ENCODE measurements around the gene TBCD.

DNA sequence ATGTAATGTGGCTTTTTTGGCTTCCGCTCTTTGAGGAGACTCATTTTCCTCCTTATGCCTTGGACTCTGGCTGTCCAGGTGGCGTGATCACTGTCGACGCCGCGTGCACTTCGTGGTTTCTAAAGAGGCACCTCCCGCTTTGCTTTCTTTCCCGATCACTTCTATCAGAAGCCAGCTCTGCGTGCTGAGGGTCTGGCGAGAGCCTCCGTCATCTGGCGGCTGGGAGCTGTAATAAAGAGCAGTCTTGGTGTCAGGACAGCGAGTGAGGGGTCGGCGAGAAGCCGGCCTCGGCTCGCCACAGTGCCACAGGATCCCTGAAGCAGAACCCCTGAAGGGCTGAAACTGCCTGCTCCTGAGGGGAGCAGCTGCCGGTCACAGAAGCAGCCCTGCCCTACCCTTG lies 80.5 kb downstream of the TBCD start:
- TF ChIP-seq, protein P1, sequence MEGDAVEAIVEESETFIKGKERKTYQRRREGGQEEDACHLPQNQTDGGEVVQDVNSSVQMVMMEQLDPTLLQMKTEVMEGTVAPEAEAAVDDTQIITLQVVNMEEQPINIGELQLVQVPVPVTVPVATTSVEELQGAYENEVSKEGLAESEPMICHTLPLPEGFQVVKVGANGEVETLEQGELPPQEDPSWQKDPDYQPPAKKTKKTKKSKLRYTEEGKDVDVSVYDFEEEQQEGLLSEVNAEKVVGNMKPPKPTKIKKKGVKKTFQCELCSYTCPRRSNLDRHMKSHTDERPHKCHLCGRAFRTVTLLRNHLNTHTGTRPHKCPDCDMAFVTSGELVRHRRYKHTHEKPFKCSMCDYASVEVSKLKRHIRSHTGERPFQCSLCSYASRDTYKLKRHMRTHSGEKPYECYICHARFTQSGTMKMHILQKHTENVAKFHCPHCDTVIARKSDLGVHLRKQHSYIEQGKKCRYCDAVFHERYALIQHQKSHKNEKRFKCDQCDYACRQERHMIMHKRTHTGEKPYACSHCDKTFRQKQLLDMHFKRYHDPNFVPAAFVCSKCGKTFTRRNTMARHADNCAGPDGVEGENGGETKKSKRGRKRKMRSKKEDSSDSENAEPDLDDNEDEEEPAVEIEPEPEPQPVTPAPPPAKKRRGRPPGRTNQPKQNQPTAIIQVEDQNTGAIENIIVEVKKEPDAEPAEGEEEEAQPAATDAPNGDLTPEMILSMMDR (IDR thresholded peaks at IDR 0.05) = no peak
- TF ChIP-seq POLR2A (IDR thresholded peaks at IDR 0.05) = no peak
